Measurements from ENCODE around the gene ALKBH2.

- TF ChIP-seq CTCF (IDR thresholded peaks at IDR 0.05) (no peak), POLR2AphosphoS5 (IDR thresholded peaks at IDR 0.05) (no peak), POLR2A (IDR thresholded peaks at IDR 0.05; ENCODE audit: low read depth) (no peak)
These were observed 38.8 kb downstream of the ALKBH2 start for GRCh38 chr12:109054520-109054919.
